Peyer's patch (tissue), 4 donors: Measurements from ENCODE around the gene ATP5PB. TPM values are rescaled to one million over a fixed set of nuclear protein-coding genes. Genes with fewer than 3 reads are reported as not detected.

Experiments
- DNase-seq, 3 donors: peaks; one replicate each; pipeline ENCODE4 v3.0.0-alpha.2; 2017 to 2019
- H3K27ac ChIP-seq, 4 donors: fragments of 200-600 bp; sonication (generic); one replicate each; pipeline ENCODE4 v1.5.1; 2016 to 2019
- H3K27me3 ChIP-seq, 2 donors: fragments of 200-600 bp; sonication (generic); one replicate each; pipeline ENCODE4 v1.5.1; 2019
- H3K36me3 ChIP-seq, 3 donors: fragments of 200-600 bp; sonication (generic); one replicate each; pipeline ENCODE4 v1.5.1; 2016 to 2019
- H3K4me1 ChIP-seq, 4 donors: fragments of 200-600 bp; sonication (generic); one replicate each; pipeline ENCODE4 v1.5.1; 2016 to 2019
- H3K4me3 ChIP-seq, 4 donors: fragments of 200-600 bp; sonication (generic); 1 replicate in 3 of 4; 2 replicates in 1 of 4; pipeline ENCODE4 v1.5.1; 2016 to 2019; ENCODE audit warnings: mild to moderate bottlenecking in 1 of 4
- H3K9me3 ChIP-seq, 4 donors: fragments of 200-600 bp; sonication (generic); one replicate each; pipeline ENCODE4 v1.5.1; 2016 to 2019; ENCODE audit warnings: mild to moderate bottlenecking in 1 of 4
- POLR2A ChIP-seq, 2 donors: fragments of 450-650 bp; IDR thresholded peaks; one replicate each; pipeline ENCODE4 v1.5.1; 2017; ENCODE audit warnings: antibody characterized with exemption in 2 of 2, mild to moderate bottlenecking in 2 of 2, moderate library complexity in 2 of 2
- small RNA-seq, 2 donors: library from RNA; depleted of rRNA; stranded (forward); fragments of <200 nt; gene quantifications; one replicate each; pipeline ENCODE3, GENCODE V24; 2016
- total RNA-seq, 4 donors: library from RNA; depleted of rRNA; stranded (reverse); fragments of >200 nt; gene quantifications; one replicate each; pipeline ENCODE4 v1.1.0, GENCODE V29; 2016
- TF ChIP-seq, protein P1 (sequence below), 6 experiments: fragments of 450-650 bp in 4 of 6; fragments of 200-600 bp in 2 of 6; sonication (generic) in 1 of 6; IDR thresholded peaks; one replicate each; pipeline ENCODE4 v1.5.1; 2017 to 2019; ENCODE audit warnings: antibody characterized with exemption in 6 of 6, mild to moderate bottlenecking in 3 of 6, moderate library complexity in 1 of 6

The ATP5PB gene
- total RNA-seq, 4 donors from 2014 or later, result 86.6 to 271 (median 136) TPM

DNA sequence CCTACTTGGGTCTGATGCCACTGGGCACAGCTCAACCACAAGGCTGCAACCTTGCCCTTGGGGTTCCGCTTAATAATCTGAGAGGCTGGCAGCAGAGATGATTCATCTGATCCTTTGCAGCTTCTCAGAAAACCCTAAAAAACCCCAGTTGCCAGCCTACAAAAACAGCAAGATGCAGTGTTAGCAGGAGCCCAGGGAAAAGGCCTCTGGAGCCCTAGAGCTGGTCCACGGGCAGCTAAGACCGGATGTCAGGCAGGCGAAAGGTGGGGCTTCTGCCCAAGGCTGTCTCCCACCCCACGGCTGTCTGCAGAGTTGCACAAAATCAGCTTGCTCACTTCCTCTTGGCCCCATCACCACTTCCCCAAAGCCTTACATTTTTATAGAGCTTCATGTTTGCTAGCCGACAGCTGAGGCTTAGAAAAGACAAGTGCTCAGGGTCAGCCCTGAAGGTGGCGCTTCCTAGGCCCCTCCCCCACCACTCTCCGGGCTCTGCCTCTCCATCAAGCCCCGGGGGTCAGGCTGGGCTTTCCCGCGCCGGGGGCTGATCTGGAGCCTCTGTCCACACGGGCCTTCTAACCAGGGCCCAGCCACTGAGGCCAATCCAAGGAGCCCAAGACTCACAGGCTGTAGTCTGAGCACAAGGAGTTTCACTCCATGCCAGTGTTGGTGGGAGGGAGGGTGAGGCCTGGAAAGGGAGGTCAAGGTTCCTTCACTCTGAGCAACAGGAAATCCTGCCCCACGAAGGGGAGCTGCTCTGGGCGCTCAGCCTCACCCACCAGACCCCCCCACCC is 58.3 kb downstream of the ATP5PB start:
- H3K4me1 ChIP-seq, result peaks cover 6 to 36% (median 31%) of the 10 kb centered on the region in 4 donors
- peak overlapping the region; percentile 95 to 97 (median 96) for H3K27ac ChIP-seq
- H3K36me3 ChIP-seq, result no peaks in the 10 kb centered on the region
- peak; percentile 80 to 93 (median 86) for DNase-seq
- no peaks in the 10 kb centered on the region for H3K27me3 ChIP-seq
- no peaks in the 10 kb centered on the region for H3K9me3 ChIP-seq
- TF ChIP-seq, protein P1, sequence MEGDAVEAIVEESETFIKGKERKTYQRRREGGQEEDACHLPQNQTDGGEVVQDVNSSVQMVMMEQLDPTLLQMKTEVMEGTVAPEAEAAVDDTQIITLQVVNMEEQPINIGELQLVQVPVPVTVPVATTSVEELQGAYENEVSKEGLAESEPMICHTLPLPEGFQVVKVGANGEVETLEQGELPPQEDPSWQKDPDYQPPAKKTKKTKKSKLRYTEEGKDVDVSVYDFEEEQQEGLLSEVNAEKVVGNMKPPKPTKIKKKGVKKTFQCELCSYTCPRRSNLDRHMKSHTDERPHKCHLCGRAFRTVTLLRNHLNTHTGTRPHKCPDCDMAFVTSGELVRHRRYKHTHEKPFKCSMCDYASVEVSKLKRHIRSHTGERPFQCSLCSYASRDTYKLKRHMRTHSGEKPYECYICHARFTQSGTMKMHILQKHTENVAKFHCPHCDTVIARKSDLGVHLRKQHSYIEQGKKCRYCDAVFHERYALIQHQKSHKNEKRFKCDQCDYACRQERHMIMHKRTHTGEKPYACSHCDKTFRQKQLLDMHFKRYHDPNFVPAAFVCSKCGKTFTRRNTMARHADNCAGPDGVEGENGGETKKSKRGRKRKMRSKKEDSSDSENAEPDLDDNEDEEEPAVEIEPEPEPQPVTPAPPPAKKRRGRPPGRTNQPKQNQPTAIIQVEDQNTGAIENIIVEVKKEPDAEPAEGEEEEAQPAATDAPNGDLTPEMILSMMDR (IDR thresholded peaks at IDR 0.05), result peak in 2 of 6 experiments; percentile 6 to 13
- TF ChIP-seq POLR2A (IDR thresholded peaks at IDR 0.05), result no peak
- H3K4me3 ChIP-seq, result peak overlapping the region; percentile 28 to 48 (median 38)

DNA sequence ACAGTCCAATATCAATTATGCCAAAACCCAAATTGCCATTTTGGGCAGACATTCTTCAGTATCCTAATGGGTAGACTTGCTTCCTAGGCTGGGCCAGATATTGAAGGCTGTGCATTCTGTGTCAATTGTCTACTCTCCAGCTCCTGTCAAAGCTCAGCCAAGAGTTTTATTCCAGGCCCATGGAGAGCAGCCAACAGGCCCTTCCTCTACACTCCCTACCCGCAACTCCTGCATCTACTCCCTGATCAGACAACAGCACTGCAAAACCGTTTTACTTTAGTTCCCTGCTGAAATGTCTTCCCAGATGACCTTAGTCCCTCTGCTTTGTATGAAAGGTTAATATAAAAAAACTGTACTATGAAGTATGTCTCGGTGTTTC is 60.7 kb downstream of the ATP5PB start:
- peaks cover 6 to 40% (median 21%) of the 10 kb centered on the region in 4 donors for H3K4me1 ChIP-seq
- DNase-seq, result no peak
- peak overlapping the region in 1 of 4 donors; percentile 95 for H3K27ac ChIP-seq

DNA sequence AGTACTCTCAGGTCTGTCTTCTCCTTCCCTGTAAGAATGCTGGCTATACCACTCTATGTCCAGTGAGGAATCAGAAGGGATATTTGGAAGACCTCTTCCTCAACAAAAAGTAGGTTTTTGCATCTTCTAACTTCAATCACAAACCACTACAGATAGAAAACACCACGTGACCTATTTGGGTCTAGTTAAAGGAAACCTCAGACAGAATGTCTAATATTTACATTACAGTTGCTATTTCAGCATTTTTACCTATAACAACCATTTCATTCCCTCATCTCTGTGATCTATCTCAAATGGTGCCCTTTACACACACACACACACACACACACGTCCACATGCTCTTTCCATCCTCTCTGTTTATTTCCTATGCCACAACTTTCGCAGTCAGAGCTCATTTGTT is 62.1 kb downstream of the ATP5PB start:
- Histone ChIP-seq H3K27ac (peak overlapping the region in 1 of 4 donors; percentile 2), H3K9me3 (no peaks in the 10 kb centered on the region), H3K36me3 (no peaks in the 10 kb centered on the region), H3K4me3 (no peak overlapping the region), H3K4me1 (peaks cover 6 to 40% (median 24%) of the 10 kb centered on the region in 4 donors), H3K27me3 (no peaks in the 10 kb centered on the region)
- TF ChIP-seq, protein P1 (IDR thresholded peaks at IDR 0.05), result no peak
- TF ChIP-seq POLR2A (IDR thresholded peaks at IDR 0.05), result no peak
- no peak for DNase-seq

More for the DNA sequence above, 60.7 kb downstream of the ATP5PB start:
- Histone ChIP-seq H3K27me3 (no peaks in the 10 kb centered on the region), H3K36me3 (no peaks in the 10 kb centered on the region), H3K9me3 (no peaks in the 10 kb centered on the region), H3K4me3 (no peak overlapping the region)
- TF ChIP-seq POLR2A (IDR thresholded peaks at IDR 0.05), result no peak
- TF ChIP-seq, protein P1 (IDR thresholded peaks at IDR 0.05), result no peak

Small RNA genes within 50 kb of the gene (small RNA-seq; reads per million reads assigned to genes)
- gene RF00019 (0 reads per million in 2 donors), gene RNU6-792P (0 reads per million in 2 donors)

Other genes with a start within 250 kb of the ATP5PB start
- 100 to 1,000 TPM in 1 of 4 donors, 10 to 100 TPM in 3; 71.3 to 220 (median 86.5) TPM for gene DENND2D, start 248.8 kb upstream of the ATP5PB start, total RNA-seq
- 10 to 100 TPM in 1 of 4 donors, 1 to 10 TPM in 1, under 1 TPM in 1, not detected in 1; 0.67 to 14.0 (median 3.3) TPM for gene CHI3L2, start 221.8 kb upstream of the ATP5PB start, total RNA-seq
- gene CHIA, start 158.6 kb upstream of the ATP5PB start, total RNA-seq, result not detected
- 10 to 100 TPM in 2 of 4 donors, 1 to 10 TPM in 2; 3.5 to 13.0 (median 8.5) TPM for gene OVGP1, start 21.7 kb upstream of the ATP5PB start, total RNA-seq
- 10 to 100 TPM; 19.0 to 33.0 (median 26.4) TPM for gene WDR77, start 208 bp upstream of the ATP5PB start, total RNA-seq
- 10 to 100 TPM in 1 of 4 donors, 1 to 10 TPM in 3; 3.9 to 30.5 (median 6.8) TPM for gene C1orf162, start 24.5 kb downstream of the ATP5PB start, total RNA-seq
- 10 to 100 TPM in 1 of 4 donors, 1 to 10 TPM in 2, not detected in 1; 2.3 to 14.9 (median 4.7) TPM for gene ADORA3, start 54.2 kb downstream of the ATP5PB start, total RNA-seq
- 10 to 100 TPM in 1 of 4 donors, 1 to 10 TPM in 2, not detected in 1; 2.1 to 27.2 (median 6.4) TPM for gene TMIGD3, start 54.2 kb downstream of the ATP5PB start, total RNA-seq
- gene RAP1A, start 170.3 kb downstream of the ATP5PB start, total RNA-seq, result 10 to 100 TPM; 16.5 to 66.0 (median 46.2) TPM